AG04450 (cell line): Measurements from ENCODE around the gene KCTD1. TPM values are rescaled to one million over a fixed set of nuclear protein-coding genes. Genes with fewer than 3 reads are reported as not detected.

Experiments
- CTCF ChIA-PET: fragments of 300-600, 350-600 bp; formaldehyde crosslinking; extraction: SDS; loops from one replicate; lab custom pipeline; 2022; ENCODE audit warnings: antibody characterized with exemption, inconsistent platforms; lab: Charles Lee
- POLR2A ChIA-PET: fragments of 350-600 bp; formaldehyde crosslinking; extraction: SDS; loops from one replicate; lab custom pipeline; 2021; ENCODE audit warnings: antibody characterized with exemption, inconsistent platforms; lab: Yijun Ruan, JAX
- DNase-seq: peaks from one replicate; pipeline ENCODE4 v3.0.0-alpha.2; 2011; ENCODE audit warnings: low read depth, low spot score
- H3K27ac ChIP-seq: one replicate; pipeline ENCODE4 v1.5.1; 2012; ENCODE audit warnings: low read depth, low read length, control low read depth
- H3K27me3 ChIP-seq: one replicate; pipeline ENCODE4 v1.6.0; 2012; ENCODE audit warnings: low read length; ENCODE audit not compliant: control insufficient read depth, insufficient read depth
- H3K4me3 ChIP-seq: 2 replicates; pipeline ENCODE4 v1.5.1; 2011; ENCODE audit warnings: mild to moderate bottlenecking, low read depth, low read length, control low read depth
- H3K9me3 ChIP-seq: 2 replicates; pipeline ENCODE4 v1.5.1; 2012; ENCODE audit warnings: low read length; ENCODE audit not compliant: control insufficient read depth, insufficient read depth
- CTCF ChIP-seq: IDR thresholded peaks from 2 replicates; pipeline ENCODE4 v1.5.1; 2011; ENCODE audit warnings: low read depth, low read length, control low read depth, inconsistent platforms
- polyA plus RNA-seq: library from polyadenylated mRNA; depleted of rRNA; stranded (reverse); fragments of >200 nt; gene quantifications from 2 replicates; pipeline ENCODE4 v1.2.3, GENCODE V29; 2011

KCTD1 gene
- polyA plus RNA-seq, 1 experiment, result 5.0 TPM

GRCh38 chr18:26458526-26459232, 89.7 kb downstream of the KCTD1 start:
- no peak for DNase-seq
- H3K4me3 ChIP-seq, result no peak overlapping the region
- TF ChIP-seq CTCF, result no peak
- CTCF ChIA-PET, result no interaction called here
- POLR2A ChIA-PET, result no interaction called here
- no peaks in the 10 kb centered on the region; the same call in 1 of the 2 replicates for H3K9me3 ChIP-seq
- no peaks in the 10 kb centered on the region for H3K27me3 ChIP-seq
- peak overlapping the region; percentile 49 for H3K27ac ChIP-seq

GRCh38 chr18:26457611-26458353, 90.6 kb downstream of the KCTD1 start:
- no peak for TF ChIP-seq CTCF
- no peaks in the 10 kb centered on the region; the same call in 1 of the 2 replicates for H3K9me3 ChIP-seq
- ChIA-PET CTCF (interaction anchor here (1.0 kb wide), 1 partner anchor 9 kb away, joined by 3 read pairs; no protein-coding TSS in a partner anchor), POLR2A (no interaction called here)
- no peak for DNase-seq
- H3K27ac ChIP-seq, result no peak overlapping the region
- H3K4me3 ChIP-seq, result no peak overlapping the region
- no peaks in the 10 kb centered on the region for H3K27me3 ChIP-seq

- ChIA-PET POLR2A (no interaction called here), CTCF (interaction anchor here (1.0 kb wide), 2 partner anchors 9 to 74 kb away, joined by 3 read pairs; no protein-coding TSS in a partner anchor)
- Histone ChIP-seq H3K27me3 (no peaks in the 10 kb centered on the region), H3K27ac (no peak overlapping the region), H3K9me3 (no peaks in the 10 kb centered on the region; the same call in 1 of the 2 replicates), H3K4me3 (no peak overlapping the region)
- DNase-seq, result no peak
- no peak for TF ChIP-seq CTCF
Measured at GRCh38 chr18:26457195-26457594, 91.2 kb downstream of the KCTD1 start.

GRCh38 chr18:26456070-26456491, 92.3 kb downstream of the KCTD1 start:
- TF ChIP-seq CTCF, result no peak
- H3K27ac ChIP-seq, result no peak overlapping the region
- POLR2A ChIA-PET, result no interaction called here
- CTCF ChIA-PET, result interaction anchor here (1.0 kb wide), 2 partner anchors 32 to 72 kb away, joined by 3 read pairs; no protein-coding TSS in a partner anchor
- no peaks in the 10 kb centered on the region; the same call in 1 of the 2 replicates for H3K9me3 ChIP-seq
- no peak for DNase-seq
- no peaks in the 10 kb centered on the region for H3K27me3 ChIP-seq
- H3K4me3 ChIP-seq, result no peak overlapping the region
